Stimulated activated CD4-positive, alpha-beta T cell treated with anti-CD3 and anti-CD28 coated beads, Interleukin-15, amount 100 ng/mL, for 1 hour (primary cell): ENCODE results near the gene NUDT13.
A peak's percentile ranks its signal among the peaks of the same experiment; 100 is the strongest.

ENCODE experiments used
- DNase-seq, 2 donors: peaks; one replicate each; pipeline ENCODE4 v3.0.0-alpha.2; 2020; ENCODE audit warnings: low read depth in 1 of 2, low spot score in 1 of 2

Gene NUDT13

DNA sequence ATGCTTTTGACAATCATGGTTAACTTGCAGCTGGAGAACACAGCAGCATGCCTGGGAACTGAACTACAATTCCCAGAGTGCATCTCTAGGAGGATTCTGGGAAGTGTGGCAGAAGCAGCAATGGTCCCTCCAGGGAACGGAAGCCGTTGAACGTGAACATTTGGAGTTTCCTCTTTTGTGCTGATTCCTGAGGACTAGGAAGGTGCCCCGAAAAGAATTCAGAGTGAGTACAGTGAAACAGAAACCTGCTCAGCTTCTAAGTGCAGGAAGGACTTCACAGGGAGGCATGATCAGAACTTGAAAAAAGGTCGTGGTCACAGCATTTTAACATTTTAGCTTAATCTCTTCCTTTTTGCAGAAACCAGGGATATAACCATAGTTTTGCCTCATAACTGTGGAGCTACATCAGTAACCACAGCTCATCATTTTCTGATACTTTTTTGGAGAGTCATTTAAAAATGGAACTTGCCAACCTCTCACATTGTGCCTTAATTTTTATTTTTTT is at the start of gene NUDT13:
TSS of gene NUDT13 (plus strand) at position 111 of the 505 bp plus-strand sequence. CDS start 3,911 bp downstream, outside the sequence.
- DNase-seq: peak in 1 of 2 donors; percentile 5

DNA sequence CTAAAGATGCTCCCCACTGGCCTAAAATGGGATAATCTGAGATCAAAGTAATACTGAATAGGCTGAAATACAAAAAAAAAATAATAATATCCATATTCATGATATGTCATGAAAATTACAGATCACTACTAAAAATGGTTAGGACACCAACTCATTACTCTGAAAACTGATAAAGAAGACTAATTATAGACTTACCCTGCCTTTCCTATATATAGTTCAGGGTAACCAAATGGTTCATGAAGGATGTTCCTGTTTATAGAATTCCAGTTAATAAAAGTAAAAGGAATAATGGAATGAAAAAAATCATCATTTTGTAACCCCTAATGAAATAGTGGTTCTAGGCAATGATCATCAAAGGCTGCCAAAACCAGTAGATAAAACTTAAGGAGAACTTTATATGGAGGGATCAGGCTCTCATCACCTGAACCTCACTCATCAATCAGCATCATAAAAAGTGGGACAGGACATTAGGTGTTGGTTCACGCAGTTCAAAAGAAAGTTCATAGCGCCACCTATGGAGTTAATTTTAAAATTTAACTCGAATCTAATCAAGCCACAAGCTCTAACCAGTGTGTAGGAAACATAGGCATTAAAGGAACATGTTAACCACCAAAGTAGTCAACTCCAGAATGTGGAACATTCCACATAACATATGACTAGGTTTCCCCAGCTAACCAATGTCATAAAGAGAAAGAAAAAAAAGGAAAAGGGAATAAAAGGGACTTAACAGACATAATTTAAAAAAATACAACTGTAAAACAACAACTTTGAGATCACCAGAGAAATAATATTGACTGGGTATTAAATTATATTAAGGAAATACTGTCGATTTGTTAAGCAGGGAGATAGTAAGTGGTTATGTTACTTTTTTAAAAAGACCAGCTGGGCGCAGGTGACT is 49.3 kb upstream of the NUDT13 start:
- no peak for DNase-seq

DNA sequence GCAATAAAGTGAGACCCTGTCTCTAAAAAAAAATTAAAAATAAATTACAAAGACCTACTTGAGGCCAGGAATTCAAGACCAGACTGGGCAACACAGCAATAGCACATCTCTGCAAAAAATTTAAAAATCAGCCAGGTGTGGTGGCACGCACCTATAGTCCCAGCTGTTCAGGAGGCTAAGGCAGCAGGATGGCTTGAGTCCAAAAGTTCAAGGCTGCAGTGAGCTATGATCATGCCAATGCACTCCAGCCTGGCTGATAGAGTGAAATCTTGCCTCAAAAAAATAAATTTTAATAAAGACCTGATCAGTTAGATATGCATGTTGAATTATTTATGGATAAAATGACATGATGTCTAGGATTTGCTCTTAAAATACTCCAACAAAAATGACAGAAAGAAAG is 48.5 kb upstream of the NUDT13 start:
- DNase-seq: no peak

DNA sequence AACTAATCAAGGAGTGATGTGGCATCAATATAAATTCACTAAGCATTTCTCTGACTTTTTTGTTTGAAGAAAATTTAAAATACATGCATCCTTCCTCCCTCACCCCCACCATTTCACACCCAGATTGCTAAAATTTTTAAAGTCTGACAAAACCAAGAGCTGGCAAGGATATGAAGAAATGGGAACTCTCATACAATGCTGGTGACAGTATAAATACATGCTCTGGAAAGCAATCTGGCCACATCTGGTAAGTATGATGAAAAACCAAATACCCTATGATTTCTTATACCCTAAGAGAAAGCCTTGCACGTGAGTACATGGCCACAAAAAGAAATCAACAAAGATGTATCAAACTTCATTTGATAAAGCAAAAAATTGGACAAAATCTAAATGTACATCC is 44.8 kb upstream of the NUDT13 start:
- DNase-seq: no peak

DNA sequence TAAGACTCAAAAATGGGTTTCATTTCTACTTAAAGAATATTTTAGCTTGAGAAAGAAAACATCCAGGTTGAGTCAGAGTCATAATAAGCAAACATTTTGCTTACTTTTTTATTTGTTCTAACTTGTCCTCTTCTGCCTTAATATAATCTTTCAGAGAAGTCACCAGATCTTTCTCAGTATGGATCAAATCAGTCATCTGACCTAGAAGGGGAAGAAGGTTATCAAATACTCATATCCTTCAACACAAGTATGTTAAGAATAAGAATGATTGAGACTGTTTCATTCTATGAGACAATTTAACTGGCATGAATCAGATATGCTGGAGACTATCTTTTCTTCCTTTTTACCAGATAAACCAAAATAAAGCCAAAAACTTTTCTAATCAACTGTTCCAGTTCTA is 36.6 kb upstream of the NUDT13 start:
- DNase-seq: no peak

DNA sequence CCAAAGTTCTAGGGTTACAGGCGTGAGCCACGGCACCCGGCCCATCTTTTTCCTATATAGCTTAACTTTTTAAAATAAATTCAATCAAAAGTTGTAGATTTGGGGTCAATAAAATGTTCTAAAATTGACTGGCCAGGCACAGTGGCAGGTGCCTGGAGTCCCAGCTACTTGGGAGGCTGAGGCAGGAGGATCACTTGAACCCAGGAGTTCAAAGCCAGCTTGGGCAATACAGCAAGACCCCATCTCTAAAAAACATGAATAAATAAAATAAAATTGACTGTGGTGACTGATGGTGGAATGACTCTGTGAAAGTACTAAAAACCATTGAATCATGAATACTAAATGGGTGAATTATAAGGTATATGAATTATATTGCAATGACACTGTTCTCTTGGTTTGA is 34.4 kb upstream of the NUDT13 start:
- DNase-seq: no peak

- no peak for DNase-seq
Measured at GRCh38 chr10:73076360-73077183, 33.7 kb upstream of the NUDT13 start.

DNA sequence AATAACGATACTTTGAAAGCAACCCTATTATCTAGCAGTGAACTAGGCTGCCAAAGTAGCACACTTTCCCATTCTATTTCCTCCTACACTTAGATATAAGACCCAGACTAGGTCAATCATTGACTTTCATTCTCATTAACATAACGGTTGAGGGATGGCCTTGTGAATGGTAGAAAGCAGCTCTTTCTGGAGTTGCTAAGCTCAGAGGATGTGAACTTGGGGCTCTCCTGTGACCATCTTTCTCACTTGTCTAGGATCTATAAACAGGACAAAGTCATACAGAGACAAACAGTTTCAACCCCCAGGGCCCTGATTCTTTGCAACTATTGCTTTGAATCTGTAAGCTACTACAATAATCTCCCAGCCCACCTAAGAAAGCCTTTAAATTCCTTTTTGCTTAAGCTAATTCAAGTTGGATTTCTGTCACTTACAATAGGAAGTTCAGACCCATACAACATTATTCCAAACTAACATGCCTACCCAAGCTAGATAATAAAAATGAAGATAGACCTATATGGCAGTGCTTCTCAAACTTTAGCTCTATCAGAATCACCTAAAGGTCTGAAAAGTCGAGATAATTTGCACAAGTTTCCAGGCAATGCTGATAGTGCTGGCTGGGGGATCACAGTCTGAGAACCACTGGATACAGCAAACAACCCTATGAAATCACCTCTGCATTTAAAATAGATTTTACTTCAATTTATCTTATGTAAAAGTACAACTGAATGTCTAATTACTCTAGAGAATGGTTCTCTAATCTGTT is 30.3 kb upstream of the NUDT13 start:
- no peak for DNase-seq

DNA sequence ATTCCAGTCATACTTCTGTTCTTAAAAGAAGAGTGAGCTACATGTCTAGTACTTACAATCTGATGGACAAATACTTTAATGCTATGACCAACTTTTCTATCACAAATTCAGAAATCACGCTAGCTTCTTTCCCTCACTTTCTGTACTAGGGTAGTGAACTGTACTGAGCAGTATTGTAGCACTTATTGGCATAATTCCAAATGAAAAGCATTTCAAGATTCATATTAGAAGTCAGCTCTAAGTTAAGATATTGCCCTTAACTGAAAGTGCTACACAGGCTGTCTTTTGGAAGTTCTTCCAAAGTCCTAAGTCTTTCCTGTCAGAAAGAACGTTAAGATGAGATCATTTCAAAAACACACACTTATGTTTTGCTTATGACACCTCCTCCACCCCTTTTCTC is 27.0 kb upstream of the NUDT13 start:
- no peak for DNase-seq

GRCh38 chr10:73084209-73084608 is 26.0 kb upstream of the NUDT13 start:
- no peak for DNase-seq

DNA sequence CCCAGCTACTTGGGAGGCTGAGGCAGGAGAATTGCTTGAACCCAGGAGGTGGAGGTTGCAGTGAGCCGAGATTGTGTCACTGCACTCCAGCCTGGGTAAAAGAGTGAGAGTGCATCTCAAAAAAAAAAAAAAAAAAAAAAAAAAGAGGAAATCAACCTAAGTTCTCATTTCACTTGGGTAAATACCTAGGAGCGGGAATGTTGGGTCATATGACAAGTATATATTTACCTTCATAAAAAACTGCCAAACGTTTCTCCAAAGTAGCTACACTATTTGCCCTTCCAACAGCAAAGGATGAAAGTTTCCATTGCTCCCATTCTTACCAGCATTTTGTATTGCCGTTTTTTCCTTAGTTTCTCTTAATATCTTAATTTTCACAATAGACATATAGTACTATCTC is 23.4 kb upstream of the NUDT13 start:
- DNase-seq: no peak

GRCh38 chr10:73088304-73088703 is 22.0 kb upstream of the NUDT13 start:
- no peak for DNase-seq

- DNase-seq: no peak
Measured at GRCh38 chr10:73092830-73093229, 17.4 kb upstream of the NUDT13 start.

DNA sequence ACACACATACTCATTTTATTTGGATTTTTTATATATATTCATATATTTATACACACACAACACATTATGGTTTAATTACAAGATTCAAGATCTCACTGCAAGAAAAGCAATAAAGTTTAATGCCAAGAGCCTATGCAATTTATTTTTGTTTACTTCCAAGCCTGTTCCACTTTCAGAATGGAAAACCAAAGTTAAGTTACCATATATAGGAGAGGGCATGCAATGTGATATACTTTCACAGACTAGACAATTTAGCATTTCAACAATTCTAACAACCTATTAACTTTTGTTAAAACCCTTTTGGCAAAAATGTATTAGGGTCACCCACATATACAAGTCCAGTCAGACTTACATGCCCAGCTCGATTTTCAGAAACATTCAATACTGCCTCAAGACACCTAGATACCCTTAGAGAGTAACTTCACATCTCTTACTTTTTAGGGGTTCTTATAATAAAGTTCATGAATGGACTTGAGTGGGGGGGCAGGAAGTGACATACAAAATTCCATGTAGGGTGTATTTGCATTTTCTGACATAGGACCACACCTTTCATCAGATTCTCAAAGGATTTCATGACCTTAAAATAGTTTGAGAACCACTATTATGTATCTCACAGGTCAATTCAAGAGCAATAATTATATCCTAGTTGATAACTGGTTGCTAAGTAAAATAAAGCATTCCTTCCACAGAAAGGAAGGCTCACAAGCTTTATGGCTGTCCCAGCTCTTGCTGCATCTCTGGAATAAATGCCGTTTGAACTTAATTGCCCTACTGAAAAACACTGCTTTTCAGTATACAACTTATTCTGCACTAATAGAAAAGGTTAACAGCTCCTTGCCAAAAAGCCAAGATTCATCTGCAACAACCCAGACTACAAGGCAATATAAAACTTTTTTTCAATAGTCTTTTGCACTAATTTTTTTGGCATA is 16.1 kb upstream of the NUDT13 start:
- no peak for DNase-seq

GRCh38 chr10:73094986-73095480 is 15.2 kb upstream of the NUDT13 start:
- no peak for DNase-seq

- DNase-seq: no peak
Measured at GRCh38 chr10:73095481-73096021, 14.7 kb upstream of the NUDT13 start.

- DNase-seq: peak; percentile 42 to 56
Measured at GRCh38 chr10:73096041-73096448, 14.2 kb upstream of the NUDT13 start.

GRCh38 chr10:73096449-73097304 is 13.6 kb upstream of the NUDT13 start, which contains the start of gene P4HA1:
Gene P4HA1 (minus strand): TSS chr10:73096866. CDS start chr10:73074883, 21,983 bp downstream.
- DNase-seq: peak; percentile 96 to 97

- DNase-seq: no peak
Measured at GRCh38 chr10:73097305-73097670, 13.0 kb upstream of the NUDT13 start.
